Stimulated activated CD4-positive, alpha-beta T cell treated with anti-CD3 and anti-CD28 coated beads, Interleukin-15, amount 100 ng/mL, for 1 hour (primary cell): Measurements from ENCODE around the gene ARHGAP6.
"Not testable (repeated sequence)": the region's sequence is repeated elsewhere in the genome, so short reads cannot be mapped to it uniquely, and the experiment has no call there.

Experiments
- DNase-seq, 2 donors: peaks; one replicate each; pipeline ENCODE4 v3.0.0-alpha.2; 2020; ENCODE audit warnings: low read depth in 1 of 2, low spot score in 1 of 2

The ARHGAP6 gene

GRCh38 chrX:11648705-11649519, 16.8 kb downstream of the ARHGAP6 start:
- DNase-seq = no peak

GRCh38 chrX:11647138-11647537, 18.6 kb downstream of the ARHGAP6 start:
- DNase-seq = no peak

- no peak for DNase-seq
These were observed 24.2 kb downstream of the ARHGAP6 start for GRCh38 chrX:11641349-11642065.

- no peak for DNase-seq
These were observed 25.6 kb downstream of the ARHGAP6 start for GRCh38 chrX:11640089-11640488.

GRCh38 chrX:11632732-11633131, 33.0 kb downstream of the ARHGAP6 start:
- DNase-seq = no peak

DNA sequence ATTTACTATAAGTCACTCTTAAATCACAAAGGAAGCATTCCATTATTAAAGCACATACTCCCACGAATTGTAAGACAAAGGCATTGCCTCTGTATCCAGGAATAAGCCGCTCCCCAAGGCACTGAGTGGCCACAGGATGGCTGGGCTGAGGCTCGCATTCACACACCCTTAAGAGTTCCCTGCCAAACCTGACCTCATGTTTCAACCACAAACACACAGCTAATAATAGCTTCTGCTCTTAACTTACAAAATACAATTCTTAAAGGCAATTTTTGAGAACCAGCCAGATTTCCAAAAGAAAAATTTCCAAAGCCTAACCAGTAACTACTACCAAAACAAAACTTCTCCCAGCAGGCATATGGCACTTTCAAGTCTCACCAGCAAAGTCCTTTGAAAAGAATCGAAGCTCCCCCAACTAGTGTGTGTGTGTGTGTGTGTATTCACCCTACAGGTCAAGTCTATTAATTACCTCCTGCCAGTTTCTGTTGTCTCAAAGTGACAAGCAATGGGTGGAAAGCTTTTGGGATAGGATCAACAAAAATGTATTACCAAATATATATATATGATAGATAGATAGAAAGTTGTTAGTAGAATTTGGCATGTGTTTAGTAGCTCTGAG, 36.0 kb downstream of the ARHGAP6 start:
- DNase-seq = no peak

- no peak for DNase-seq
These were observed 37.3 kb downstream of the ARHGAP6 start for GRCh38 chrX:11628399-11628798.

- no peak for DNase-seq
These were observed 39.4 kb downstream of the ARHGAP6 start for GRCh38 chrX:11626351-11626750.

GRCh38 chrX:11619441-11619840, 46.3 kb downstream of the ARHGAP6 start:
- no peak for DNase-seq

DNA sequence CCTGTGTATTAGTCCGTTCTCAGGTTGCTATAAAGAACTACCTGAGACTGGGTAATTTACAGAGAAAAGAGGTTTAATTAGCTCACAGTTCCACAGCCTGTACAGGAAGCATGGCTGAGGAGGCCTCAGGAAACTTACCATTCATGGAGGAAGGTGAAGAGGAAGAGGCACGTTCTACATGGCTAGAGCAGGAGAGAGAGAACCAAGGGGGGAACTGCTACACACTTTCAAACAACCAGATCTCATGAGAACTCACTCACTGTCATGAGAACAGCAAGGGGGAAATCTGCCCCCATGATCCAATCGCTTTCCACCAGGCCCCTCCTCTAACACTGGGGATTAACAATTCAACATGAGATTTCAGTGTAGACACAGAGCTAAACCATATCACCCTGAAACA, 51.5 kb downstream of the ARHGAP6 start:
- DNase-seq = not testable (repeated sequence)

GRCh38 chrX:11611965-11612364, 53.8 kb downstream of the ARHGAP6 start:
- no peak for DNase-seq

DNA sequence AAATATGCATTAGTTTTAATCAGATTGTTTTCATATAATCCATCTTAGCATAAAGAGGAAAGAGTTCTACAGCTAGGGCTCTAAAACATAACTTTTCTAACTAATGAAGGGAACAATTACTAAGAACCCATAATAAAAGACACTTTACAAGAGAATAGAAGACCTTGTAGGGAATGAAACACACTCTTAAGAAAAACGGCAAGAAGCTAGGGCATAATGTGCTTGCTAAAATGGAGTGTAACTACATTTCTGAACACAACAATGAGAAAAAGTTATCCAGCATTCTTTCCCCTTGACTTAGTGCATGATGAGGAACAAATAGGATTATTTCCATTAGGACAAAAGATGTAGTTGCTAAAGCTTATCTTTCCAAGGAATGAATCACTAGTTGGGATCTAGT, 54.6 kb downstream of the ARHGAP6 start:
- DNase-seq = no peak

DNA sequence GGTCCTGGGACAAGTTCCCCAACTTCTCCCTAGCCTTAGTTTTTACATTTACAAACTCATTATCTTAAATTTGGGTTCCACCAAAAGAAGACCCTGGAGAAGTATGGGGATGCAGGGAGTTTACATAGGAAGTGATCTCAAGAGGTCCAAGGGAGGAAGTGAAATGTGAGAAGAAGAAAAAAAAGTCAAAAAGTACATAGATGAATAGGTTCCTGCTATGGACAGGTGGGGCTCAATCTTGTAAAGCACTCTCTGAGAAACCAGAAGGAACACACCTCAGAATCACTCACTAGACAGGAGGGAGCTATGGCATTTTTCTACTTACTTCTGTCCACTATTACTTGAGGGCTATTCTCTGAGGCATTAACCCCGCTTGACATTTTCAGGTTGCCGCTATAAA, 56.6 kb downstream of the ARHGAP6 start:
- DNase-seq = no peak

- DNase-seq = no peak
These were observed 59.3 kb downstream of the ARHGAP6 start for GRCh38 chrX:11606408-11606807.

- no peak for DNase-seq
These were observed 65.1 kb downstream of the ARHGAP6 start for GRCh38 chrX:11600578-11600977.

GRCh38 chrX:11597479-11597878, 68.2 kb downstream of the ARHGAP6 start:
- DNase-seq = no peak

DNA sequence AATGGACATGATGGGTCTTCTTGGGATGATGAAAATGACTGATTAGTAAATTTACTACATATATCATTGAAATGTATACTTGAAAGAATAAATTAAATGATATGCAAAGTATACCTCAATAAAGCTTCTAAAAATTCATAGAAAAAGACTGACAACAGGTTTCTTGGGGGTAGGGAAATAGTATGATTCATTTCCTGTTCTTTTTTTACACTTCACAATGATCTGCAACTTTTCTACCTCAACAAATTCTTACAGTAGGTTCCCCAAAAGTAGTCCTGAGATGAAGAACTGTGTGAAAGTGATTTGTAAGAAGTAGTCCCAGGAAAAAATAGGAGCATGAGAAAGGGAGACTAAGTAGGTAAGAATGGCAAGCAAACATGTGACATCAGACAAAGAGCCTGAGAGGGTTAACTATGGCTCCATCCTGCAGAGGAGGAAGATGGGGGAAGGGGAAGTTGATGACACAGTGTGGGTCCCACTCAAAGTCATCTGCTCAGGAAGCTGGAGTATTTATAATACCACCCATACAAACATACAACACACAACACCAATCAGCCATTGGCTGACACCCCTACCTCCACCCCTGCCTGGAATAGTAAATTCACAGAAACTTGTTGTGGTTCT, 73.9 kb downstream of the ARHGAP6 start:
- DNase-seq = no peak

GRCh38 chrX:11589641-11590040, 76.1 kb downstream of the ARHGAP6 start:
- DNase-seq = no peak

- no peak for DNase-seq
These were observed 77.6 kb downstream of the ARHGAP6 start for GRCh38 chrX:11588097-11588496.

DNA sequence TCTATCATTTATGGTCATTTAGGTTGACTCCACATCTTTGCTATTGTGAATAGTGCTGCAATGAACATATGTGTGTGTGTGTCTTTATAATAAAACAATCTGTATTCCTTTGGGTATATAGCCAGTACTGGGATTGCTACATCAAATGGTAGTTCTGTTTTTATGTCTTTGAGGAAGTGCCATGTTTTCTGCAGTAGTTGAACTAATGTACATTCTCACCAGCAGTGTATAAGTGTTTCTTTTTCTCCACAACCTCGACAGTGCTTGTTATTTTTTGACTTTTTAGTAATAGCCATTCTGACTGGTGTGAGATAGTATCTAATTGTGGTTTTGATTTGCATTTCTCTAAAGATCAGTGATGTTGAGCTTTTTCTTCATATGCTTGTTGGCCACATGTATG, 80.5 kb downstream of the ARHGAP6 start:
- no peak for DNase-seq

DNA sequence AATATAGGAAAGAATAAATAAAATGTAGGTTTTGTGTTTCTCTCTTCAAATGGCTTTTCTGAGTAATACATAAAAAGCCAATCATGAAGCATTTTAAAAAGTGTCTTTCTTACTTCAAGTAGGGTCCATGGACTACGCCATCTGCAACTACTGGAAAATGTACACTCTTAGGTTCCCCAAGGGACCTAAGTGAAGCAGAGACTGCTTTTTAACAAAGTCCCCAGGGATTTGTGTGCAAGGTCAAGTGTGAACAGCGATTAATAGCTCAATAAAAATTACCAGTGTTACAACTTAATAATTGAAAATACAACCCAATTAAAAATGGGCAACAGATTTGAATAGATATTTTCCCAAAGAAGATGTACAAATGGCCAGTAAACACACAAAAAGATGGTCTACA, 84.9 kb downstream of the ARHGAP6 start:
- DNase-seq = no peak
